HG03565 (cell line): Measurements from ENCODE around the gene HEBP2.

Source experiments
- ATAC-seq: cut with Tn5 transposase; IDR thresholded peaks from one replicate; pipeline ENCODE4 v1.9.1; 2021; ENCODE audit warnings: mild to moderate bottlenecking, moderate library complexity; ENCODE audit not compliant: unreplicated experiment

The HEBP2 gene

DNA sequence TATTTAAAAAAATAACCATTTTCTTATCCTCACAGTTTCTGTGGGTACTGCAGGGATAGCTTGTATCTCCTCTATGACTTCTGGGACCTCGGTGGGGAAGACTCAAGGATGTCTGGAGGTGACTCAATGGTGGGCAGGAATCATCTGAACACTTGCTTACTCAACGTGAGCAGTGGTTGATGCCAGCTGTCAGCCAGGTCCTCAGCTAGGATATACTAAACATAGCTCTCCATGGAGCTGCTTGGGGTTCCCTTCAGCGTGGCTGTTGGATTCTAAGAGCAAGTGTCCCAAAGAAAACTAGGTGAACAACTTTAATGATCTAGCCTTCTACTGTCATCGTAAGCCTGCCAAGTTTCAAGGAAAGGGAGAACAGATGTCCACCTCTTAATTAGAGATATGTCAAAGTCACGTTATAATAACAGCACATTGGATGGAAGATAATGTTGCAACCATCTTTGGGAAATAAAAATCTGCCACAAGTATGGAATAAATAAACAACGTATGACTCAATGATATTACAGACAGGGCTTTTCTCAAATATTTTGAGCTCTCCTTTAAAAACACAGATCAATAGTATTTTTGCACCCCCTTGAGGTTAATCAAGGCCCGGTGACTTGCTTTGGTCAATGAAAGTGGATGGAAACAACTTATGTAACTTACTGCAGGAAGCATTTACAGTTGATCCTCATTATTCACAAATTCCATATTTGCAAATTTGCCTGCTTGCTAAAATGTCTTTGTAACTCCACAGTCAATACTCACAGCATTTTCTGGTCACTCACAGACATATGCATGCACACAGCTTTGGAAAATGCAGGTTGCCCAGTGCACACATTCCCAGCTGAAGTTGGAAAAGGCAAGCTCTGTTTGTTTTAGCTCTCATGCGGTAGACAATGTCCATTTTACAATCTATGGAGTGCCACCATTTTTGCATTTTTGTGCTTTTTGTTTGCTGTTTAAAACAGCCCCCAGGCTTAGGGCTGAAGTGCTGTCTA lies 6.6 kb upstream of the HEBP2 start:
- no peak for ATAC-seq

DNA sequence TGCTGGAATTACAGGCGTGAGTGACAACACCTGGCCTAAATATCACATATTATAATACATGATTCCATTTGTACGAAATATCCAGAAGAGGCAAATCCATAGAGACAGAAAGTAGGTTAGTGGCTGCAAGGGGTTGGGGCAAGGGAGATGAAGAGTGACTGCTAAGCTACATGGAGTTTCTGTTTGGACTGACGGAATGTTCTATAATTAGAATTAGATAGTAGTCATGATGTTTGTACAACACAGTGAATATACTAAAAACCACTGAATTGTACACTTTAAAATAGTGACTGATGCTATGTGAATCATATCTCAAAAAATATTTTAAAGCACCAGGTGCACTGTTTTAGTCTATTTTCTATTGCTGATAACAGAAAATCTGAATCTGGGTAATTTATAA lies 3.7 kb upstream of the HEBP2 start:
- ATAC-seq: no peak

DNA sequence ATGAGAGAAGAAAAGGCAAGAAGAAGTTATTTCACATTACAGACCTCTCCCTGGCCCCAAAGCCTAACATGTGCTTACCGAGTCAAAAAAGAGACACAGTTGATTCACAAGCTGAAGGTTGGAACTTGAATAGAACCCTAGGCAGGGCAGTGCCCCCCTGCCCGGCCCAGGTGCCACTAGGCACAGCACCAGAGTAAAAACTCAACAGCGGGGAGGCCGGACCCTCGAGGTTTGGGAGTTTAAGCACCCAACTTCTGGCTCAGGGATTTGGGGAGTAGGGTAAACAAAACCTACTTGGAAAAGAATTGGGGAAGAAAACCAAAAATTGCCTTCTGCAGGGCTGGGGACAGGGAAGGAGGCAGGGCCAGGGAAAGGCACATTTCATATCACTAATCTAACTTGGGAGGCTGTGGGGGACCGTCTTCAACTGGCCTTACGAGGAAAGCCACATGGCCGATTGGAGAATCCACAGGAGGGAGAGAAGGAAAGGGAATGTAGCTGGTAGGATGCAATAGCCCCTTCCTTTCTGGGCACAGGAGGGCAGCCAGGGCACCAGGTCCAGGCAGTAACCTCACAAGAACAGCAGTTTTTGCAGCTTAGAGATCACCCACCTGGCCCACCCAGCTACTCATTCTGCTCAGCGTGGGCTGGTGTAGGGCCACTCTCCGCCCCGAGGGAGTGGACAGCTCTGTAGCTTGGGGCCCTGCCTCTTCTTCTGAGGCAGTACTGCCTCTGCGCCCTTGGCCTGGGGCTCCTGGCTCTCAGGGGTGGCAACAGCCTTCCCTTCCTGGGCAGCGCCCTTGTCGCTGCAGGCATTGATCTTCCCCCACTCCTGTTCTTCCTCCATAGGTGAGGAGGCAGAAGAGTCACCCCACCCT lies 1.8 kb upstream of the HEBP2 start:
- ATAC-seq: no peak

DNA sequence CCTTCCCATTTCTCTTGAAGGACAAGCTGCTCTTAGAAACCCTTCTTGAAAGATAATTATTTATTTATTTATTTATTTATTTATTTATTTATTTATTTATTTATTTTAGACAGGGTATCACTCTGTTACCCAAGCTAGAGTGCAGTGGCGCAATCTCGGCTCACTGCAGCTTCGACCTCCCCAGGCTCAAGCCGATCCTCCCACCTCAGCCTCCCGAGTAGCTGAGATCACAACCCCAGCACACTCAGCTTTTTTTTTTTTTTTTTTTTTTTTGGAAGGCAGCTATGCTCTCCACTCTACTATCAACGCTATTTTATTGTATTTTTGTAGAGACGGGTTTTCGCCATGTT lies 1.2 kb upstream of the HEBP2 start:
- ATAC-seq: no peak

DNA sequence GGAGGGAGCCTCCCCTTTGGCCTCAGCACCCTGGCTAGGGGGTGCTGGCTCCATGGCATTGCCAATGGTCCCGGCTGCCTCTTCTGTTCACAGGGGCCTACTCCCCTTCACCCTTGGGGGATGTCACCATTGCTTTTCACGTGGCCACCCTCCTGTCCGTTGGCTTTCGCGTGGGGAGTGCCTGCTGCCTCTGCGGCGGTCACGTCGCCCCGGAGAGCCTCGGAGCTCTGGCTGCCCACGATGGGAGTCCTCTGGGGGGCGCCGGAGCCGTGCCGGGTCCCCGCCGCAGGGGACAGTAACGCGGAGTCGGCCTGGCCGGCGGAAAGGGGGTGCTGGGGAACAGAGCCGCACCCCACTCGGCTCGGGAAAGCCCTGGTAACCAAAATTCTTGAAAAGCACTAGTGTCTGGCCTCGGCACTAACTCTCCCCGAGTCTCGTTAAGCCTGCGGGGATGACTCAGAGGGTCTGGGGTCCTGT lies 661 bp upstream of the HEBP2 start:
- ATAC-seq: no peak

DNA sequence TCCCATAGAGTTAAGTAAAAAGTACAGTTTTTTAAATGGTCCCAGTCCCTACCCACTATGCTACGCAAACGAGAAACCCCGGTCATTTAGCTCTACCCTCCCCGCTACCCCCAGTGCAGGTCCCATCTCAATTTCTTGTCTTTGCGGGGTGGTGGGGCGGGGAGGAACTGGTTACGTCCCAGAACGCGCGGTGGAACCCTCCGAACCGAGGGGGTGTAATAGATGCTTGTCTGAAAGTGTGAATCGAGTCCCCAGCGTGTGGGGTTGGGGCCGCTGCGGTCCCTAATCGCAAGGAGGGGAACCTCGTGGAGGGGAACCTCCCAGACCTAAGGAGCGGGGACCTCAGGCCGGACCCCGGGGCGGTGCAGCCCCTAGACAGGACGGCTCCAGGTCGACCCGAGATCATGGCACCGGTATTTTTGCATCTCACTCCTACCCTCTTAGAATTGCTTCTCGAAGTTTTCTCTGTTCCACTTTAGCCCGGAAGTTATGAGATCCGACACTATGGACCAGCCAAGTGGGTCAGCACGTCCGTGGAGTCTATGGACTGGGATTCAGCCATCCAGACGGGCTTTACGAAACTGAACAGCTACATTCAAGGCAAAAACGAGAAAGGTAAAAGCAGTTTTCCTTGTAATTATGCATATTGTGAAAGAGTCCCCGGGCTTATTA lies 779 bp downstream of the HEBP2 start:
- no peak for ATAC-seq

DNA sequence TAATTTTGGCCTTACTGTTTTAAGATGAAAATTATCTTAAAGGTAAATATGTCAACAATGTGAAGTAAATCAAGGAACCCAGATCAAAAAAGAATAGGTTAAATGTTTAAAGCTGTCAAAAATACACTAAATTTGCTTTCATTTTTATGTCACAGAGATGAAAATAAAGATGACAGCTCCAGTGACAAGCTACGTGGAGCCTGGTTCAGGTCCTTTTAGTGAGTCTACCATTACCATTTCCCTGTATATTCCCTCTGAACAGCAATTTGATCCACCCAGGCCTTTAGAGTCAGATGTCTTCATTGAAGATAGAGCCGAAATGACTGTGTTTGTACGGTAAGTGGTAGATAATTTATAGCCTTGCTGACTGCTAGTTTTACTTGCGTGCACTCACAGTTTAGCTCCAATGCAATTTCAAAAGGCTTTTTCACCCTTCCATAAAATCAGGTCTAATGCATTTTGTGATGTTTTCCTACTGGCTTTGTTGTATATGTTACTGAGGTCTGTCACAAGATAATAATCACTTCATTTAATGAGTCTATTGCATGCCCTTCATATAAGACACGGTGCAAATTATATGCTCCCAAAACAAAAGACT lies 1.9 kb downstream of the HEBP2 start:
- no peak for ATAC-seq

DNA sequence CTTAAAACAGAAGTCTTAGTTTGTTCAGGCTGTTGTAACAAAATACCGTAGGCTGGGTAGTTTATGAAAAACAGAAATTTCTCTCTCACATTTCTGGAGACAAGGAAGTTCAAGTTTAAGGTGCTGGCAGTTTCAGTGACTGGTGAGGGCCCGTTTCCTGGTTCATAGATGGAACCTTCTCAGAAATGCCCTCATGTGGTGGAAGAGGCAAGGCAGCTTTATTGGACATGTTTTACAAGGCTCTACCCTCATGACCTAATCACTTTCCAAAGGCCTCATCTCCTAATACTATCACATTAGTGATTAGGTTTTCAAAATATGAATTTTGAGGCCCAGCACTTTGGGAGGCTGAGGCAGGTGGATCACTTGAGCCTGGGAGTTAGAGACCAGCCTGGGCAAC lies 2.4 kb downstream of the HEBP2 start:
- no peak for ATAC-seq

DNA sequence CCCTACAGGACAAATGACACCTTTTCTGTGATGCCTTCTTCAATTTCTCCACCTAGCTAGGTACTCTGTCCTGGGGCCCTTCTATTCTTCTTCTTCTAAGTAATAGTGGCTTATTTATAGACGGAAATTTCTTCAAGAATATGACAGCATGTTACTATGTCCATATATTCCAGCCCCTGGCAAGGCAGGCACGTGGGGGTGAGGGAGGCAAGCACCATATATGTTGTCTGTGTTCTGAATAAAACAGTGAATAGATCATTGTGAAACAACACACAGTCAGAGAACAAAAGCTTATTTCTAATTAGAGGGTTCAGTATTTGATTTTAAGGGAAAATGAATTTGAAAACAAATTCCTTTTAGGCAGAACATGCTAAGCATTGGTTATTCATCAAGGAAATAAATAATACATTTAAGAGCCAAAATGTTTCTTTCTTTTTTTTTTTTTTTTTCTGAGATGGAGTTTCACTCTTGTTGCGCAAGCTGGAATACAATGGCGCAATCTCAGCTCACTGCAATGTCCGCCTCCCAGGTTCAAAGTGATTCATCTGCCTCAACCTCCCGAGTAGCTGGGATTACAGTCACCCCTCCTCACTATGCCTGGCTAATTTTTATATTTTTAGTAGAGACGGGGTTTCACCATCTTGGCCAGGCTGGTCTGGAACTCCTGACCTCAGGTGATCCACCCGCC lies 6.2 kb downstream of the HEBP2 start:
- ATAC-seq: no peak

DNA sequence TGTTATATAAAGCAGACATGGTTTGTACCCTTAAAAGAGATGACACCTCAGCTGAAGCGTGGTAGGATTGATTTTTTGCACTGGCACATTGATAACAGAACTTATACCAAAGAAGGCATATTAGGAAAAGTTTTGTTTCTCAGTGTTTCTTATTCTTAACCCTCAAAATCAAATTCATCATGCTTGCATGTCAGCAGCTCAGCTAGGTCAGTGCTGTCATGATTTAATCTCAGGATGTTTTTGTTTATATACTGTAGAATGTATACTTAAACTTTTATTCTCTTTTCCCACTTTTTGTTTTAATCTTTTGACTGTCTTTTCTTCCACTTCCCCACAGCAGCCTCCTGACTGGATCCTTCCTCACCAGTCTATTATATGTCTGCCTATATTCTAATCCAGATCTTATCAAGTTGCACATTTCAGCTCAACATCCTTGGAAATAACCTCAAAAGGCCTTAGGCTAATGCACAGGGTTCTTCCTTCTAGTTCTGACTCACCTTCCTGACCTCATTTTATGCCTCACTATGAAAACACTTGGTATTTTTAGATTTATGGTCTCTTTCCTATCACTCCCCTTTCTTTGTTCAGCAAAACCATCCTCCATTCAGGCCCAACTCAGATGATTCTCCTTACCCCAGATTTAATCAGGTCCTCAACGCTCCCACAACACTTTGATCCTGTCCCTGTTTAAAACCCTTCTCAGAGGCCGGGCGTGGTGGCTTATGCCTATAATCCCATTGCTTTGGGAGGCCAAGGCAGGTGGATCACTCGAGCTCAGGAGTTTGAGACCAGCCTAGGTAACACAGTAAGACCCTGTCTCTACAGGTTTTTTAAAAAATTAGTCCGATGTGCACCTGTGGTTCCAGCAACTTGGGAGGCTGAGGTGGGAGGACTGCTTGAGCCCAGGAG lies 7.2 kb downstream of the HEBP2 start:
- ATAC-seq: peak; percentile 83

DNA sequence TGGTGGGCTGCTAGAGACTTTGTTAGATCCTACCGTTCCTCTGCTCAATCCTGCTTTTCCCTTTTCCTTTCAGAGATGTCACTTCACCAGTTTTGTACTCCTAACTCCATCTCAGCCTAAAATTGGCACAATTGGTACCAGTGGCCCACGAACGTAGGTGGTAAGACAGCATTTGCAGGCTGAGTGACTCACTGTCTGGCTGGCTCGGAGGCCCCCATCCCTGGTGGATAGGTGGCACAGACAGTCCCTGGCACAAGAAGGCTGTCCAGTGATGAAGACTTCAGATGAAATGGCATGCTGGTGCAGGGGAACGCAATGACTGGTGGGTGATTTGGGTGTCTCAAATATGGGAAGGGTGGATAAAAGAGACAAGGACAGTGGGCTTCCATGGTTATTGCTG lies 11.1 kb downstream of the HEBP2 start:
- ATAC-seq: no peak

DNA sequence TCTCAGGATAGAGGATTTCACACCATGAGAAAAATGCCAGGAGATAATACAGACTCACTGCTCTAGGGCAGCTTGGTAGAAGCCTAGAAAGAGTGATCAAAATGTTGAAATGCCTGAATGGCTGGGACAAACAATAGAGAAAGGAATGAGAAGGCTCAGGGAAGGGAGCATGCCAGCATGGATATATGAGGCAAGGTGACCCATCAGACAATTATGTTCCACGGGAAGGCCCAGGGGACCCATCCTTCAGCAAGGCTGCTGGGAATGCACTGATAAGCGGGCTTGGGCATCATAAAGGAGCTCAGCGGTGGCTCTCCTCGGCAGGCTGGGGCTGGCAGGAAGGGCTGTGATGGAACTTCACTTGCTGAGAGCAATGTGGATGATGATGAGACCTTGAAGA lies 12.2 kb downstream of the HEBP2 start:
- ATAC-seq: no peak

DNA sequence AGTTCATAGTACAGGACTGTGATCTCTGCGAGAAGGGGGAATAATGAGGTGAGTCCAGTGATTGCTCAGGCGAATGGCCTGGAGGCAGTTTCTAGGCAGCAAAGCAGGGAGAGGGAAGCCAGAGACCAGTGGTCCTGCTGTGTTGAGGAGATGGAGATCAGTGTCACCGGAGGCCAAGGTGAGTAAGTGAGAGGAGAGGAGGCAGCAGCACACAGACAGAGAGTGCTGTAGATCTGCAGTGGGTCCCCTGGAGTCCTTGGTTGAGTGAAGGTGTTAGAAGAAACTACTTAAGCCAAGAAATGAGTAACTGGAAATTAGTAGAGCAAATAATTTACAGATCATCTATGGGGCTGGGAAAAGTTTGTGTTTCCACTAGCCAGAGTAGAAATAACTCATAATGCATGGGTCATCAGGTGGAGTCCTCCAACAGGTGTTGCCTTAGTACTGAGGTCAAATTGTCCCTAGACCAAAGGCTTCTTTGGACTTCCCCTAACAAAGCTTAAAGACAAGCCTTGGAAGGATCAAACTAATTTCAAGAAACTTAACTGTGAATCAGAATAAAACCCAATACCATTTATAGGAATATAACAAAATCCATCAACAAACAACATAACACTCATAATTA lies 13.6 kb downstream of the HEBP2 start:
- no peak for ATAC-seq

DNA sequence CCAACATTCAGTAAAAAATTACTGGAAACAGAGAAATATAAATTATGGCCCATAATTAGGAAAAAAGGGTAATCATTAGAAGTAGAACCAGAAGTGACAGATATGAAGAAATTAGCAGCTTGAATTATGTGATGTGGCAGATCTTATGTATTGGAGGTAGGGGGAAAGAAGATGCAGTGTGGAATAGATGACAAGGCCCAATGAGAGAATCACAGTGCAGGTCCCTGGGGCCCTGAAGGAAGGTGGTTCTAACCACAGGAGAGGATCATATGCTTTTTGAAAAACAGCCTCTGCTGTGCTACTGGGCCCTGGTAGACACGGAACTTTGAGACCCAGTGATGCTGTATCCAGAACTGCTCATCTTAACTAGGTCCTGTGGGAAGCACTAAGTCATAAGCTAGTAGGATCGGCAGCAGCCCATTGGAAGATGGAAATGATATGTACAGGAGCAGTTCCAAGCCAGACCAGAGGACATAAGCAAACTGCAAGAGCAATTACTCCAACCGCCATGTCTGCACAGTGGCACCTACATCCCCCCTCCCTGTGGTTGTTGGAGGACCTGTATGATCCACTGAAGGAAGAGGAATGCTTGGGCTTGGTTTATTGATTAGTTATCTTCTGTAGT lies 14.2 kb downstream of the HEBP2 start:
- ATAC-seq: no peak

DNA sequence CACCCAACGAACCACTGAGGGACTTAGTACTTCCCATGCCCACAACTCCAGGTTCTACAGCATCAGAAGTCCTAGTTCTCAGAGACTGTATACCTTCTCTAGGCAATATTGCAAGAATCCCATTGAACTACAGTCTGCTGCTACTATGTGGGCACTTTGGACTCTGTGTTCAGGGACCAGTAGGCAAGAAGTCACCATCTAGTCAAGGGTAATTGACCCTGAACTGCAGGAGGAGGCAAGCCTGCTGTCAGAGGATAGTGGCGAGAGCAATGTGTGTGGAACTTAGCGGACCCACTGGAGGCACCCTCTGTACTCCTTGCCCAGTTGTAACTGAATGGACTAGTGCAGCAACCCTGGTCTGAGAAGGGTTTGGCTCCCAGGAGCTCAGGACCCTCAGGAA lies 15.7 kb downstream of the HEBP2 start:
- ATAC-seq: no peak

DNA sequence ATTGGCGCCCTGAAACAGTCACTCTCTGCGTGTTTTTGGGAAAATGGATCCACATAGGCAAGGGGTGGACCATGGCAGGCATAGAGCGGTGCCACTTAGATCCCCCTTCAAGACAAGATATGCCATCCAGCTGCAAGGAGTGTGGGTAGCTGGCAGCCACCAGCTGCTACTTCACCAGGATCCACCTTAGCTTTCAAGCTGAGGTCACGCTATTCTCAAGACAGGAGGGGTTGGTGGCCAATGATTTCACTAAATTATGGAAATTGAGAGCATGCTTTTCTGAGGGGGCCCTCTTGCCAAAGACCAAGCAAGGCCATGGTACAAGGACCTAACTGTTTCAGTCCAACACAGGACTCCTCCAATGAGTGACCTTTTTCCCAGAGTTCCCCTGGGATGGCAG lies 16.3 kb downstream of the HEBP2 start:
- ATAC-seq: no peak

DNA sequence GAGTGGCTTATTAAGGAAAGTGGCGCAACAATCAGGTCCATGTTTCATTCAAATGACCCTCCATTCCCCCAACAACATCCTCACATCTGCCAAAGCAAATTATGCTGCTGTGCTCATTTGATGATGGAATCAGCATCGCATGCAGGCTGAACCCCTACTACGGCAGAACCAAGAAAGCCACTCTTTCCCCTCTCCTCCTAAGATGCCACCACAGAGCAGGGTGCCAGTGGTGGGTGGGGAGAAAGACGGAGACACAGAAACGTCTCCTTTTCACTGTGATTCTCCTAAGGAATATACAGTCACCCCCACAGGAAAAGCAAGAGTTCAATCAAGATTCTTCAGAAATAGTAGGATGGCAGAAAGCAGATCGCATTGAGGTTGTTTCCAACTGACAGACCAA lies 17.1 kb downstream of the HEBP2 start:
- no peak for ATAC-seq

DNA sequence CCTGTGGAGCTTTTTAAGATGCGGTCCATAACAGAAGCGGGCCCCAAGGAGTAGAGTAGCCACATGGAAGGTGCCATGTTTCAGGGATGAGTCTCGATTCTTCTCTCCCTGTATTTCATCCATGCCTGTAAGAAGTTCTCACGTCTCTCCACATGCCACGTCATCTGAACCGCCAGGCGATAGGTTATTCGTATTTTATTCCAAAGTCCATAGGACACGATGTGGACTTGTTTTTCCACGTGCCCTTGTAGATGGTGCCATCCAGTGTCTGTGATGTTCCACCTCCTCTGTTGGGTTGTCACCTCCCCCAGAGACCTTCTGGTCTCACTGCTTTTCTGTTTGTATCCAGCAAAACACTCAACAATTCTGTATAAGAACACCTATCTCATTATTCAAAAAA lies 17.6 kb downstream of the HEBP2 start:
- ATAC-seq: no peak
